Omental fat pad (tissue), 4 donors: ENCODE results near the gene RTN4RL2. TPM values are rescaled to one million over a fixed set of nuclear protein-coding genes. Genes with fewer than 3 reads are reported as not detected.
A peak's percentile ranks its signal among the peaks of the same experiment; 100 is the strongest.

Source experiments
- ATAC-seq: fragments of 150-250 bp; one replicate; pipeline ENCODE4 v1.9.1; 2016; ENCODE audit warnings: mild to moderate bottlenecking, moderate library complexity; ENCODE audit not compliant: low FRiP score
- DNase-seq: peaks from one replicate; pipeline ENCODE4 v3.0.0-alpha.2; 2019; ENCODE audit warnings: low spot score
- total RNA-seq, 4 donors: library from RNA; depleted of rRNA; stranded (reverse); fragments of >200 nt; gene quantifications; one replicate each; pipeline ENCODE4 v1.1.0, GENCODE V29; 2016
- TF ChIP-seq, protein P1 (sequence below), 3 donors: fragments of 450-650 bp; IDR thresholded peaks; one replicate each; pipeline ENCODE4 v1.5.1; 2016 to 2017; ENCODE audit warnings: antibody characterized with exemption in 3 of 3, mild to moderate bottlenecking in 3 of 3, moderate library complexity in 2 of 3

RTN4RL2 gene
- total RNA-seq, 4 donors from 2014 or later, result 0.25 to 1.4 (median 0.74) TPM; not detected in 1

DNA sequence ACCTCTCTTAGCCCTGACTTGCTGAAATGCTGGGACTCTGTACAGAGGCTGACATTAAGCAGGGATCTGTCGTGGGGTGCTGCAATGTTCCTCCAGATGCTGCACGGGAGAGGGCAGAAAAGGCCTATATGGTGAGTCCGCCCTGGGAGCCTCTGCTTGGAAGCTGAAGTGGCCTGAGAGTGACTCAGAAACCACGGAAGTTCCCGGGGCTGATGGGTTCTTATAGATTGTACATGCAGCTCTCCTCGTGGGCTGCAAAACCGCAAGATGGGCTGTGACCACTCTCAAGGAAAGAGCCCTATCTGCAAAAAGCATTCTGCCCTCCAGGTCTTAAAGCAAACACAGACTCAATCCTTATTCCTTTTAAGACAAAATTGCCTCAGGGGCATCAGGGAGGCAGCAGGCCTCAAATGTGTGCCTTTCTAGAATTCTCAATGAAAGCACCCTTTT, 27.6 kb upstream of the RTN4RL2 start:
- no peak for DNase-seq
- TF ChIP-seq, protein P1, sequence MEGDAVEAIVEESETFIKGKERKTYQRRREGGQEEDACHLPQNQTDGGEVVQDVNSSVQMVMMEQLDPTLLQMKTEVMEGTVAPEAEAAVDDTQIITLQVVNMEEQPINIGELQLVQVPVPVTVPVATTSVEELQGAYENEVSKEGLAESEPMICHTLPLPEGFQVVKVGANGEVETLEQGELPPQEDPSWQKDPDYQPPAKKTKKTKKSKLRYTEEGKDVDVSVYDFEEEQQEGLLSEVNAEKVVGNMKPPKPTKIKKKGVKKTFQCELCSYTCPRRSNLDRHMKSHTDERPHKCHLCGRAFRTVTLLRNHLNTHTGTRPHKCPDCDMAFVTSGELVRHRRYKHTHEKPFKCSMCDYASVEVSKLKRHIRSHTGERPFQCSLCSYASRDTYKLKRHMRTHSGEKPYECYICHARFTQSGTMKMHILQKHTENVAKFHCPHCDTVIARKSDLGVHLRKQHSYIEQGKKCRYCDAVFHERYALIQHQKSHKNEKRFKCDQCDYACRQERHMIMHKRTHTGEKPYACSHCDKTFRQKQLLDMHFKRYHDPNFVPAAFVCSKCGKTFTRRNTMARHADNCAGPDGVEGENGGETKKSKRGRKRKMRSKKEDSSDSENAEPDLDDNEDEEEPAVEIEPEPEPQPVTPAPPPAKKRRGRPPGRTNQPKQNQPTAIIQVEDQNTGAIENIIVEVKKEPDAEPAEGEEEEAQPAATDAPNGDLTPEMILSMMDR (IDR thresholded peaks at IDR 0.05), result no peak
- ATAC-seq, result no peak

DNA sequence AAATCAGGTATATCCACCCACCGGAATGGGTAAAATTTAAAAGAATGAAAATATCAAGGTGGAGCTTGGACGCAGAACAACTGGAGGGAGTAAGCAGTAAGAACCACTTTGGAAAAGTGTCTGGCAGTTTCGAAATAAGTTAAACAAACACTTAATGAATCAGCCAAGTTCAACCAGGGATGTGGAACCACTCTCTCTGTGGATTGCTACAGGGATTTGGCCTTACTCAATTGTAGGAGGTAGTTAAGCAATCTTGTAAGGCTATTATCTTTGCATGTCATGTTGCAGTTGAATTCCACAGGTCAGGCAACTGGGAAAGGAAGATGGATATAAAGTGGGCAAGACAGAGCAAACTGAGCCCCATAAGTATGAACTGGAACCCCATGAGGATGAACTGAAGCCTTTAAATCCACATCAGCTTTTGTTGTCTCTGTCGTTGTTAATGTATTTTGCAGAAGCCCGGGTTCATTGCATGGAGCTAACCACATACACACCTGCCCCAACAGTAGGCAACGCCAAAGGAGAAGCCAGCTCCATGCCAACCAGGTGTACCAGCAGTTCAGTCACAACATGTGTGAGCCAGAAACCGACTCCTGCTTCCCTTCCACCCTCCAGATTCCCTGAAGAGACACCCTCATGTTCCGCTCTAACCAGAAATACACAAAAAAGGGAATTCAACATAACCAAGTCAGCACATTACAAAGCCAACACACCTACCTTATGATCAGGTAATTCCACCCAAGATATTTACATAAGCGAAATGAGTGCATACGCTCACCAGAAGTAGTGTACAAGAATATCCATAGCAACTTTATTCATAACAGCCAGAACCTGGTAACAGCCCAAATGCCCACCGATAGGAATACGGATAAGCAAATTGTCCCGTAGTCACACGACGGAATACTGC, 25.4 kb upstream of the RTN4RL2 start:
- ATAC-seq, result peak; percentile 93
- DNase-seq, result no peak
- TF ChIP-seq, protein P1 (IDR thresholded peaks at IDR 0.05), result no peak

DNA sequence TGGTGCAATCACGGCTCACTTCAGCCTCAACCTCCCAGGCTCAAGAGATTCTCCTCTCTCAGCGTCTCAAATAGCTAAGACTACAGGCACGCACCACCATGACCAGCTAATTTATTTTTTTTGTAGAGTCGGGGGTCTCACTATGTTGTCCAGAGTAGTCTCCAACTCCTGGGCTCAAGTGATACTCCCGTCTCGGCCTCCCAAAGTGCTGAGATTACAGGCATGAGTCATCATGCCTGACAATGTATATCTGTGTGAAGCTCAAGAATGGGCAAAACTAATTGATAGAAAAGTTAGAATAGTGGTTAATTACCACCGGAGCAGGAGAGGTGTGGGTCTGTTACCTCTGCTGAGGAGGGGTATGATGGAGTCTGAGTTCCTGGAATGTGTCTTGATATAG, 24.3 kb upstream of the RTN4RL2 start:
- TF ChIP-seq, protein P1 (IDR thresholded peaks at IDR 0.05), result no peak
- DNase-seq, result no peak
- no peak for ATAC-seq

DNA sequence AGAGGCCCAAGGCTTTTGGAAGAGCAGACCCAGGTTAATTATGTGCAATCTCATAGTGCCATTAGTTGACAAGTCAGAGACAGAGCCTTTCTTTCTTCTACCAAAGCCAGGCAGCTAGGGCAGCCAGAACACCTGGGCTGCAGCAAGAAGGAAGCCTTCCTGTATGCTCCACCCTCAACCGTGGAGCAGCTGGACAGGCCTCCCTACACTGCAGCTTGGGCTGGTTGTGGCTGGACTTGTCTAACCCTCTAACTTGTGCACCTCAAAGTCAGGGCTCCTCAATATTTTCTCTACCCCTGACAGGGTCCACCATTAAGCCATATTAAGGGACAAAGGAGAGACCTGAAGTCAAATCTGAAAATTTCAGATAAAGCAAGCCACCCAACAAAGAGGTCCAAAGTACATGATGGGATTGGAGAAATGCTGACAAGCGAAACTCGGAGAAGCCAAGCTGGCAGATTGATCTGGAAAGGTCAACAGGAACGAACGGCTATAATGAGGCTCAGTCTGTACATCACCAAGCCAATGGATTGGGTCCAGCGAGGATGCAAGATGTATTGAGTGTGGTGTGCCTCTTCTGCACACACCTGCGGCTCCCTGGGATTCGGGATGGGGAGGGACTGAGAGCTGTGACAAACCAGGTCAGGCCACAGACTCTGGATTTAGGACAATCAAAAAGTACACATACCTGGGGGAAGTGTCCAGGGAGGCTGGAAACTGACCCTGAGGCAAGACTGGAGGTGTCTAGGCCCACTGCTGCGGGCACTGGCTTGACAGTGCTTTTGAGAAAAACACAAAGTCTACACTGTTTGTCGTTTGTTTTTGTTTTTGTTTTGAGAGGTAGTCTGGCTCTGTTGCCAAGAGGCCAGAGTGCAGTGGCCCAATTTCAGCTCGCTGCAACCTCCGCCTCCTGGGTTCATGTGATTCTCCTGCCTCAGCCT, 21.7 kb upstream of the RTN4RL2 start:
- DNase-seq (no peak), ATAC-seq (no peak)
- TF ChIP-seq, protein P1 (IDR thresholded peaks at IDR 0.05), result no peak

DNA sequence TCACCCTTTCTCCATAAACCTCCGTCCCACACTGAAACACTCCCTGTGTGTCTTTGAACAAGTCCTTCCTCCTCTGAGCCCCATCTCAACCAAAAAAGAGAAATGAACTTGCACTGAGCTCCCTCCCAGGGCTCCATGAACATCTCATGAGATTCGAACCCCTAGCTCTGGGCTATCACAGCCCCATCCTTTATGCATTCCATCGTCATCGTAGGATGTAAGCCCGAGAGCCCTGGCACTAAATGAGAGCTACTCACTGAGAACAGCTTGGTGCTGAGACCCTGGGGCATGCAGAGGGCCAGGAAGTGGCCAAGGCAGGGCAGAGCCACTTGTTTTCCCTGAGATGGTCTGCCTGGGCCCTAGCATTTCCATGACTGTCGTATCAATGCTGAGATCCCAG, 20.5 kb upstream of the RTN4RL2 start:
- TF ChIP-seq, protein P1 (IDR thresholded peaks at IDR 0.05), result no peak
- ATAC-seq (no peak), DNase-seq (no peak)

DNA sequence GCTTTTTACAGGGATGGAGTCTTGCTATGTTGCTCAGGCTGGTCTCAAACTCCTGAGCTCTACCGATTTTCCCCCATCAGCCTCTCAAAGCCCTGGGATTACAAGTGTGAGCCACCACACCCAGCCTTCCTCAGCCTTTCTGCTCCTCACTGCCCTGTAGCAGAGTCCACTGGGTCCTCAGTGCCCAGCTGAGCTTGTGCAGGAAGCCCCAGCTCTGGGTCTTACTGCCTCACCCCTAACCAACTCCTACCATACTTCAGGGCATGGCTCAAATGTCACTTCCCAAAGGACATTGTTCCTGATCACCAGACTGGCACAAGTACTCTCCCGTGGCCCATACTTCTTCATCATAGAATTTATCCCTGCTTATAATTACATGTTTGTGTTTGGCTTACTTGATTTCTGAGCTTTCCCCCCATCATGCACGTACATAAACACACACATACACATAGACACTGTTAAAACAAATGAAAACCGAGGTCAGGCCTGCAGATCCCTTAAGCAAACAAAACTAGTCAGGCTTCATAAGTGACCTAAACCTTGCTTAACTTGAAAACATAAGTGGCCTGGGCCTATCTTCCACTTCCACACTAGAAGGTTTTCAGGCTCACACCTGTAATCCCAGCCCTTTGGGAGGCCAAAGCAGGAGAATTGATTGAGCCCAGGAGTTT, 19.4 kb upstream of the RTN4RL2 start:
- TF ChIP-seq, protein P1 (IDR thresholded peaks at IDR 0.05), result no peak
- DNase-seq (no peak), ATAC-seq (no peak)
